Measurements from ENCODE around the gene NIPA2.

NIPA2 gene

DNA sequence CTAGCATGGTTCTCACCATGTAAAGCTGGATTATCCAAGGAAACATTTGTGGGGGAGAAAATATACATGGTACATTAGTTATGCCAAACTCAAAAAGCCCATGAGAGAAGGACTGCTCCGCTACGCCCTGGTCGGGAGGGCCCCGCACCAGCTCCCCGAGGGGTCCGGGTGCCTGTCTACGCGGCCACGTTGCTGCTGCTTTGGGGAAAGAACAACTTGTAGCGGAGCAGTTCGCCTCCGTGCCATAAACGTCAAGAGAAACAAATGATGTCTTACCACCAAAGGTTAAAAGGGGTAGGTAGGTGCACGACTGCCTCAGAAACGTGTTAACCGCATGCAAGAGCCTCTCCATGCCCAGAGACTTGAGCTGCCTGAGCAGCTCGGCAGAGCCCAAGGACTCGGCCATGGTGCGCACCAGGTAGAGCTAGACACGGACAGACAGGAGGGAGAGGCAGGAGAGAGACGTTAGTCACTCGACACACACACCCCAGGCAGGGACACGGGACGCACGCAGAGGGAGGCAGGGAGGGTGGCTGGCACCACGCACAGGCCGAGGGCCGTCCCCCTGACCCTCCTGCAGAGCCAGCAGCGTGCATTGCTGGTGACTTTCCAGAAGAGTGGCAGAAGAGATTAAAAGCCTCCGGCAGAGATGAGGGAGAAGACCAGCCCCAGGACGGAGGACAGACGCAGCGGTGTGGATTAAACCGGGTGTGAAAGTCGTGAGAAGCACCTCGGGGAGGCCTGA, 78.3 kb downstream of the NIPA2 start:
- DNase-seq = no peak
- Histone ChIP-seq H3K4me1 (ENCODE audit: low read length) (no peaks in the 10 kb centered on the region), H3K9ac (ENCODE audit: low read length) (no peak overlapping the region), H3K9me3 (replicated peaks; ENCODE audit: insufficient read depth, low read length) (no peaks in the 10 kb centered on the region), H3F3A (ENCODE audit: insufficient read depth, low read length) (no peaks in the 10 kb centered on the region), H4K20me1 (ENCODE audit: insufficient read depth, low read length) (no peaks in the 10 kb centered on the region), H3K4me2 (ENCODE audit: low read depth, low read length) (no peak overlapping the region), H3K36me3 (replicated peaks; ENCODE audit: insufficient read depth, low read length) (no peaks in the 10 kb centered on the region), H3K79me2 (ENCODE audit: low read length) (no peaks in the 10 kb centered on the region), H3K9me2 (replicated peaks; ENCODE audit: insufficient read depth, low read length) (no peaks in the 10 kb centered on the region), H3K4me3 (ENCODE audit: low read length) (no peak overlapping the region), H2AFZ (ENCODE audit: low read length) (no peak overlapping the region), H3K27me3 (replicated peaks; ENCODE audit: insufficient read depth, low read length) (no peaks in the 10 kb centered on the region), H3K27ac (ENCODE audit: low read length) (no peak overlapping the region)
- TF ChIP-seq, protein P1, sequence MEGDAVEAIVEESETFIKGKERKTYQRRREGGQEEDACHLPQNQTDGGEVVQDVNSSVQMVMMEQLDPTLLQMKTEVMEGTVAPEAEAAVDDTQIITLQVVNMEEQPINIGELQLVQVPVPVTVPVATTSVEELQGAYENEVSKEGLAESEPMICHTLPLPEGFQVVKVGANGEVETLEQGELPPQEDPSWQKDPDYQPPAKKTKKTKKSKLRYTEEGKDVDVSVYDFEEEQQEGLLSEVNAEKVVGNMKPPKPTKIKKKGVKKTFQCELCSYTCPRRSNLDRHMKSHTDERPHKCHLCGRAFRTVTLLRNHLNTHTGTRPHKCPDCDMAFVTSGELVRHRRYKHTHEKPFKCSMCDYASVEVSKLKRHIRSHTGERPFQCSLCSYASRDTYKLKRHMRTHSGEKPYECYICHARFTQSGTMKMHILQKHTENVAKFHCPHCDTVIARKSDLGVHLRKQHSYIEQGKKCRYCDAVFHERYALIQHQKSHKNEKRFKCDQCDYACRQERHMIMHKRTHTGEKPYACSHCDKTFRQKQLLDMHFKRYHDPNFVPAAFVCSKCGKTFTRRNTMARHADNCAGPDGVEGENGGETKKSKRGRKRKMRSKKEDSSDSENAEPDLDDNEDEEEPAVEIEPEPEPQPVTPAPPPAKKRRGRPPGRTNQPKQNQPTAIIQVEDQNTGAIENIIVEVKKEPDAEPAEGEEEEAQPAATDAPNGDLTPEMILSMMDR (IDR thresholded peaks at IDR 0.05; ENCODE audit: low read length) = no peak
- TF ChIP-seq EZH2phosphoT487 (IDR thresholded peaks at IDR 0.05; ENCODE audit: low read length) (no peak), EZH2 (optimal IDR thresholded peaks at IDR 0.05; ENCODE audit: low read depth, low read length) (no peak)

- no peaks in the 10 kb centered on the region for H3K4me1 ChIP-seq (ENCODE audit: low read length)
- no peak for DNase-seq
- H4K20me1 ChIP-seq (ENCODE audit: insufficient read depth, low read length) = no peaks in the 10 kb centered on the region
- H3K9me2 ChIP-seq (replicated peaks; ENCODE audit: insufficient read depth, low read length) = no peaks in the 10 kb centered on the region
- TF ChIP-seq EZH2phosphoT487 (IDR thresholded peaks at IDR 0.05; ENCODE audit: low read length) = no peak
- TF ChIP-seq, protein P1 (IDR thresholded peaks at IDR 0.05; ENCODE audit: low read length) = no peak
- TF ChIP-seq EZH2 (optimal IDR thresholded peaks at IDR 0.05; ENCODE audit: low read depth, low read length) = no peak
- no peak overlapping the region for H3K4me2 ChIP-seq (ENCODE audit: low read depth, low read length)
- H3K79me2 ChIP-seq (ENCODE audit: low read length) = no peaks in the 10 kb centered on the region
- H3K27ac ChIP-seq (ENCODE audit: low read length) = no peak overlapping the region
- no peak overlapping the region for H3K4me3 ChIP-seq (ENCODE audit: low read length)
- no peak overlapping the region for H2AFZ ChIP-seq (ENCODE audit: low read length)
- H3K36me3 ChIP-seq (replicated peaks; ENCODE audit: insufficient read depth, low read length) = no peaks in the 10 kb centered on the region
- no peaks in the 10 kb centered on the region for H3K27me3 ChIP-seq (replicated peaks; ENCODE audit: insufficient read depth, low read length)
- no peak overlapping the region for H3K9ac ChIP-seq (ENCODE audit: low read length)
- no peaks in the 10 kb centered on the region for H3K9me3 ChIP-seq (replicated peaks; ENCODE audit: insufficient read depth, low read length)
- no peaks in the 10 kb centered on the region for H3F3A ChIP-seq (ENCODE audit: insufficient read depth, low read length)
Measured at GRCh38 chr15:22917556-22917955, 79.1 kb downstream of the NIPA2 start.
